Thyroid gland (tissue), 4 donors: ENCODE data around the gene DCLK2.

Experiments
- POLR2A ChIP-seq, 2 donors: fragments of 450-650 bp; IDR thresholded peaks; one replicate each; pipeline ENCODE4 v1.6.1; 2017; ENCODE audit warnings: antibody characterized with exemption in 2 of 2, mild to moderate bottlenecking in 2 of 2, moderate library complexity in 1 of 2
- TF ChIP-seq, protein P1 (sequence below), 6 experiments: fragments of 200-600 bp in 3 of 6; fragments of 450-650 bp in 3 of 6; sonication (generic) in 3 of 6; IDR thresholded peaks; one replicate each; pipeline ENCODE4 v1.5.1; 2016 to 2019; ENCODE audit warnings: antibody characterized with exemption in 6 of 6, mild to moderate bottlenecking in 2 of 6, inconsistent platforms in 1 of 6, moderate library complexity in 1 of 6

- TF ChIP-seq, protein P1, sequence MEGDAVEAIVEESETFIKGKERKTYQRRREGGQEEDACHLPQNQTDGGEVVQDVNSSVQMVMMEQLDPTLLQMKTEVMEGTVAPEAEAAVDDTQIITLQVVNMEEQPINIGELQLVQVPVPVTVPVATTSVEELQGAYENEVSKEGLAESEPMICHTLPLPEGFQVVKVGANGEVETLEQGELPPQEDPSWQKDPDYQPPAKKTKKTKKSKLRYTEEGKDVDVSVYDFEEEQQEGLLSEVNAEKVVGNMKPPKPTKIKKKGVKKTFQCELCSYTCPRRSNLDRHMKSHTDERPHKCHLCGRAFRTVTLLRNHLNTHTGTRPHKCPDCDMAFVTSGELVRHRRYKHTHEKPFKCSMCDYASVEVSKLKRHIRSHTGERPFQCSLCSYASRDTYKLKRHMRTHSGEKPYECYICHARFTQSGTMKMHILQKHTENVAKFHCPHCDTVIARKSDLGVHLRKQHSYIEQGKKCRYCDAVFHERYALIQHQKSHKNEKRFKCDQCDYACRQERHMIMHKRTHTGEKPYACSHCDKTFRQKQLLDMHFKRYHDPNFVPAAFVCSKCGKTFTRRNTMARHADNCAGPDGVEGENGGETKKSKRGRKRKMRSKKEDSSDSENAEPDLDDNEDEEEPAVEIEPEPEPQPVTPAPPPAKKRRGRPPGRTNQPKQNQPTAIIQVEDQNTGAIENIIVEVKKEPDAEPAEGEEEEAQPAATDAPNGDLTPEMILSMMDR (IDR thresholded peaks at IDR 0.05) = no peak
- no peak for TF ChIP-seq POLR2A (IDR thresholded peaks at IDR 0.05)
These were observed 160.3 kb downstream of the DCLK2 start for GRCh38 chr4:150238591-150238990.
